ENCODE results near the gene NHEJ1.

NHEJ1 gene

GRCh38 chr2:219179601-219180465, 19.2 kb upstream of the NHEJ1 start:
- Histone ChIP-seq H3K9me3 (ENCODE audit: insufficient read depth, low read length) (no peaks in the 10 kb centered on the region), H3K4me1 (ENCODE audit: insufficient read depth, insufficient read length) (no peaks in the 10 kb centered on the region), H3K9ac (ENCODE audit: insufficient read length, low read depth) (no peak overlapping the region), H3K36me3 (ENCODE audit: insufficient read depth, insufficient read length, low read length) (peaks cover 58% of the 10 kb centered on the region), H3K4me3 (ENCODE audit: insufficient read length, low read depth) (no peak overlapping the region), H3K27me3 (ENCODE audit: insufficient read depth, insufficient read length) (no peaks in the 10 kb centered on the region)
- TF ChIP-seq ZNF274 (IDR thresholded peaks at IDR 0.05; ENCODE audit: low read depth, low read length) (no peak), YY1 (IDR thresholded peaks at IDR 0.05; ENCODE audit: insufficient read depth, insufficient read length) (no peak), SUZ12 (IDR thresholded peaks at IDR 0.05; ENCODE audit: extremely low read depth, insufficient read depth, insufficient read length) (no peak)
- DNase-seq (ENCODE audit: low read depth, low spot score), result no peak

DNA sequence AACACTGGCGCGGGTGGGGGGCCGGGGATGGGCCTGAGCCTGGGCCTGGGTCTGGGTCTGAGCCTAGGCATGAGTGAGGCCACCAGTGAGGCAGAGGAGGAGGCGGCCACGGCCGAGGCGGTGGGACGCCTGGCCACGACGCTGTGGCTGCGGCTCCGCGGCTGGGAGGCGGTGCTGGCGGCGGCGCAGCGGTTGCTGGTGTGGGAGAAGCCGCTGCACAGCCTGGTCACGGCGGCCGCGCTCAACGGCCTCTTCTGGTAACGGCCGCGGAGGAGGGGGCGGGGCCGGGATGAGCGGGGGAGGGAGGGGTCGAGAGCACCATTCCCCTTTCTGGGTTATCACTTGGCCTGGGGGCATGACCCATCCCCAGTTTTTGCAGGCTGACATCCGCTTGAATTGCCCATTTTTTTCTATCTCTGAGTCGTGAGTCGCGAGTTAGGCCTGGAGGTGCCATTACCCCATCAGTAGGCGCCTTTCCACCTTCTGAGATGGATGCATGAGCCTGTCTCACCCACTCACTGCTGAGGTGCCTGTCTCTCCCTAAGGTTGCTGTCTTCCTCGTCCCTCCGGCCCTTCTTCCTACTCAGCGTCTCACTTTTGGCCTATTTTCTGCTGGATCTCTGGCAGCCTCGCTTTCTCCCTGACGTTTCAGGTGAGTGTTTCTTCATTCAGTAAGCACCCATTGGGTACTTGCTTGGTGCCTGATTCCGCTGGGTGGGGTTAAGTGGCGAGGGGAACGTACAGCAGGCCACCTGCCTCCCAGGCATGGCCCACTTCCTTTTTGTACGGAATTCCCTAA, 18.0 kb upstream of the NHEJ1 start:
- no peak for DNase-seq (ENCODE audit: low read depth, low spot score)
- H3K4me1 ChIP-seq (ENCODE audit: insufficient read depth, insufficient read length), result no peaks in the 10 kb centered on the region
- peaks cover 61% of the 10 kb centered on the region for H3K36me3 ChIP-seq (ENCODE audit: insufficient read depth, insufficient read length, low read length)
- peak overlapping the region; percentile 93 for H3K9ac ChIP-seq (ENCODE audit: insufficient read length, low read depth)
- peak overlapping the region; percentile 86 for H3K4me3 ChIP-seq (ENCODE audit: insufficient read length, low read depth)
- TF ChIP-seq SUZ12 (IDR thresholded peaks at IDR 0.05; ENCODE audit: extremely low read depth, insufficient read depth, insufficient read length) (no peak), ZNF274 (IDR thresholded peaks at IDR 0.05; ENCODE audit: low read depth, low read length) (no peak), YY1 (IDR thresholded peaks at IDR 0.05; ENCODE audit: insufficient read depth, insufficient read length) (no peak)
- H3K27me3 ChIP-seq (ENCODE audit: insufficient read depth, insufficient read length), result no peaks in the 10 kb centered on the region
- no peaks in the 10 kb centered on the region for H3K9me3 ChIP-seq (ENCODE audit: insufficient read depth, low read length)

DNA sequence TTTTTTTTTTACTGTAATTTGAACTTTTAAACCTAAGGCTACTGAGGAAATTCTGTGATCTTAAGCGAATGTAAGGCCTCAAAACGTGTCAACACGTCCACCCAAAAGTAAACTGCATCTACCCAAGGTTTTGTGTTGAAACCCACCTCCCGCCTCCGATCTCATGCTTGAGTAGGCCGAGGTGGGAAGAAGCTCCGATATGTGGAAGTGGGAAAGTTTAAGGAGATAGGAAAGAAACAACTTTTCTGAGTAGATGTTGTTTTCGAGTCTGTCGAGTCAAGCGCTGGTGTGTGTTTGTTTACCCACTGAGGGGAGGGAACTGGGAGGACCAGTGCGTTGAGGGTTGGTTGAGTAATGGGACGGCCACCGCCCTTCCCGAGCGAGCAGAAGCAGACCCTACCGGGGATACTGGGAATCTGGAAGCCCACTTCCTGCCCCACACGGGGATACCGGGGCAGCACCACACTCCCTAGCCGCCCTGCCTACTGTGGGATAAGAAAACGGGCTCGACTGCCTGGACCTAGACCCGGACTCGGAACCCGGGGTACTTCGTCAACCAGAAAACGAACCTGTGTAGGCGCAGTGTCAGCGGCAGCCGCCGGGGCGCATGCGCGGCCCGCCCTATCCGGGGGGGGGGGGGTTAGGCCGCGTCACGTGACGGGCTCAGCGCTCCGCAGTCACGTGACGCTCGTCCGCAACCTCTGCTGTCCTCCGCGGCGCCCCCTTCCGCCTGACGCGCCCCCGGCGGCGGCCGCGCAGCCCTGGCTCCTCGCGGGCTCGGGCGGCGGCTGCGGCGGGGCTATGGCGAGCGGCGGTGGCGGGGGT, 17.1 kb upstream of the NHEJ1 start, which contains the start of gene RETREG2:
RETREG2 (plus strand) TSS at position 724 of the 825 bp plus-strand sequence; CDS start at position 802, 78 bp downstream.
- H3K4me1 ChIP-seq (ENCODE audit: insufficient read depth, insufficient read length), result no peaks in the 10 kb centered on the region
- no peaks in the 10 kb centered on the region for H3K27me3 ChIP-seq (ENCODE audit: insufficient read depth, insufficient read length)
- no peaks in the 10 kb centered on the region for H3K9me3 ChIP-seq (ENCODE audit: insufficient read depth, low read length)
- H3K9ac ChIP-seq (ENCODE audit: insufficient read length, low read depth), result peak within 1 kb of the TSS; percentile 93
- H3K4me3 ChIP-seq (ENCODE audit: insufficient read length, low read depth), result peak within 1 kb of the TSS; percentile 86
- DNase-seq (ENCODE audit: low read depth, low spot score), result peak; percentile 87
- peaks cover 61% of the 10 kb centered on the region for H3K36me3 ChIP-seq (ENCODE audit: insufficient read depth, insufficient read length, low read length)
- TF ChIP-seq SUZ12 (IDR thresholded peaks at IDR 0.05; ENCODE audit: extremely low read depth, insufficient read depth, insufficient read length), result no peak
- no peak for TF ChIP-seq YY1 (IDR thresholded peaks at IDR 0.05; ENCODE audit: insufficient read depth, insufficient read length)
- TF ChIP-seq ZNF274 (IDR thresholded peaks at IDR 0.05; ENCODE audit: low read depth, low read length), result no peak

DNA sequence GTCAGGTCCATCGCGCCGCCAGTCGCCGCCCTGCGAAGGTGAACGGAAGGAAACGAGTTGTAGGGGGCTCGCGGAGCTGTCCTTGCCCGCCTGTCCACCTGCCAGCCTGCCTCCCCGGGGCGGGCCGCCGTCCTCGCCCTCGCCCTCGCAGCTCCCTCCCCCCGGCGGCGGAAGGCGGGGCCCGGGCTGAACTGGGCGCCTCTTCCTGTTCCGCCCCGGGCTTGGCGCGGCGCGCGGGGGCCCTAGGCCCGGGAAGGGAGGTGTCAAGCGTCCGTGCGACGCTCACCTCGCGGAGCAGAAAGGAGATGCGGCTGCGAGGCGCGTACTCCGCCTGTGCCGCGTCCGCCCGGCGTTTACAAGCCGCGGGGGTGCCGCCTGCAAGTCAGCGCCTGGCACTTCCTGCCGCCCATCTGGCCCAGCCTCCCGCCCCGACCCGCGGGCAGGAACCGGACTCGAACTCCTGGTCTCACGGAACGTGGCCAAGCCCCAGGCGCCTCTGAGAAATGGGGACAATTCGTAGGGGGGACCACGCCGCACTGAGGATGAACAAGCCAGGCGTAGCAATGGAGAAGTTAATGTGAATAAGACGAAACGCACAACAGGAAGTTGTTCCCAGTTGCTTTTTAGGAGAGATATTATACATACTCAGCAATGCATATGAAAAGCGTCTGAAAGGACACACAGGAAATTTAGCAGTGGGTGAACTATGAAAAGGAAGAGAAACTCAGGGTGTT, 16.4 kb upstream of the NHEJ1 start, which contains the start of gene CNPPD1:
CNPPD1 (minus strand) TSS at position 108 of the 734 bp plus-strand sequence; CDS start at position 11, 97 bp downstream.
- TF ChIP-seq ZNF274 (IDR thresholded peaks at IDR 0.05; ENCODE audit: low read depth, low read length) (no peak), SUZ12 (IDR thresholded peaks at IDR 0.05; ENCODE audit: extremely low read depth, insufficient read depth, insufficient read length) (no peak), YY1 (IDR thresholded peaks at IDR 0.05; ENCODE audit: insufficient read depth, insufficient read length) (no peak)
- Histone ChIP-seq H3K9me3 (ENCODE audit: insufficient read depth, low read length) (no peaks in the 10 kb centered on the region), H3K4me3 (ENCODE audit: insufficient read length, low read depth) (peak within 1 kb of the TSS; percentile 86), H3K4me1 (ENCODE audit: insufficient read depth, insufficient read length) (no peaks in the 10 kb centered on the region), H3K9ac (ENCODE audit: insufficient read length, low read depth) (peak within 1 kb of the TSS; percentile 92), H3K27me3 (ENCODE audit: insufficient read depth, insufficient read length) (no peaks in the 10 kb centered on the region), H3K36me3 (ENCODE audit: insufficient read depth, insufficient read length, low read length) (peaks cover 60% of the 10 kb centered on the region)
- no peak for DNase-seq (ENCODE audit: low read depth, low spot score)

DNA sequence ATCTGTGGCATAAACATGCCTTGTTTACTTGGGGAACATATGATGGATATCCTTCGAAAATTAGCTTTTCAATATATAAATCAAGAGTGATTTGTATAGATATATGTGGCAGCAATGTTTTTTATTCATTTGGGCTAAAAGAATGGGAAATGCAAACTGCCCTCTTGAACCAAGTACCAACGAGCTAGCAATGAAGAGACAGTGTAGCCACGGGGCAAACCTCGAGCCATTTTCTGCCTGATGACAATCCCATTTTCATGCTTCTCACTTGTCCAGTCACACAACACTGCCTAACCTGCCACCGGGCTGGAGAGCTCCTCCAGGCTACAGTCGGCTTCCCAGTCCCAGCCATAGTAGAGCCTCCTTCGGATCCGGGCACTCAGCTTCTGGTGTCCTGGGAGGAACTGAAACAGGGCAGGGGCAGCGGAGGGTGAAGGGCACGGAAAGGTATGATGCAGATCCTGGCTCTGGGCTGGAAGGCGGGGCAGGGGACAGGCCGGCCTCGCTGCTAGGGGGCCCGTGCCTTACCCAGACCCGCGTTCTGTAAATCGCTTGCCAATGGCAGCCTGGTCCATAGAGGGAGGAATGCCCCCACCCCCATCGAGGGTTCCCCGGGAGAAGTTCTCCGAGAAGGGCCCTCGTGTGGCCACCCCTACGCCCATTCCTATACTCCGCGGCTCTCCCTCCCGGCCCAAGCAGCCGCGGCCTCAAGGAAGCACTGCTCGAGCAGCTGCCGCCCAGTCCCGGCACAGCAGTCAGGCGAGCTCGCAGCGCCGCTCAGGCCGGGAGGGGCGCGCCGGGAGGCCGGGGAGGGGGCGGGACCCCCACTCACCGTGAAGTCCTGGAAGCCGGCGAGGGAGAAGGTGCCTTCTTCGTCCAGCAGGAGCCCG, 15.6 kb upstream of the NHEJ1 start:
- H3K4me1 ChIP-seq (ENCODE audit: insufficient read depth, insufficient read length), result no peaks in the 10 kb centered on the region
- peak overlapping the region; percentile 86 for H3K4me3 ChIP-seq (ENCODE audit: insufficient read length, low read depth)
- H3K27me3 ChIP-seq (ENCODE audit: insufficient read depth, insufficient read length), result no peaks in the 10 kb centered on the region
- H3K9ac ChIP-seq (ENCODE audit: insufficient read length, low read depth), result peak overlapping the region; percentile 92
- TF ChIP-seq ZNF274 (IDR thresholded peaks at IDR 0.05; ENCODE audit: low read depth, low read length) (no peak), YY1 (IDR thresholded peaks at IDR 0.05; ENCODE audit: insufficient read depth, insufficient read length) (no peak), SUZ12 (IDR thresholded peaks at IDR 0.05; ENCODE audit: extremely low read depth, insufficient read depth, insufficient read length) (no peak)
- DNase-seq (ENCODE audit: low read depth, low spot score), result no peak
- peaks cover 56% of the 10 kb centered on the region for H3K36me3 ChIP-seq (ENCODE audit: insufficient read depth, insufficient read length, low read length)
- H3K9me3 ChIP-seq (ENCODE audit: insufficient read depth, low read length), result no peaks in the 10 kb centered on the region
